Activated CD4-positive, alpha-beta T cell treated with anti-CD3 and anti-CD28 coated beads, Interleukin-2, amount 50 U/mL, for 16 hours (primary cell): Measurements from ENCODE around the gene ANKRD40CL.
"Not testable (repeated sequence)": the region's sequence is repeated elsewhere in the genome, so short reads cannot be mapped to it uniquely, and the experiment has no call there.

Experiments
- DNase-seq: peaks from one replicate; pipeline ENCODE4 v3.0.0-alpha.2; 2020

Gene ANKRD40CL

GRCh38 chr17:50758524-50758923 is 8.8 kb downstream of the ANKRD40CL start:
- DNase-seq, result no peak

DNA sequence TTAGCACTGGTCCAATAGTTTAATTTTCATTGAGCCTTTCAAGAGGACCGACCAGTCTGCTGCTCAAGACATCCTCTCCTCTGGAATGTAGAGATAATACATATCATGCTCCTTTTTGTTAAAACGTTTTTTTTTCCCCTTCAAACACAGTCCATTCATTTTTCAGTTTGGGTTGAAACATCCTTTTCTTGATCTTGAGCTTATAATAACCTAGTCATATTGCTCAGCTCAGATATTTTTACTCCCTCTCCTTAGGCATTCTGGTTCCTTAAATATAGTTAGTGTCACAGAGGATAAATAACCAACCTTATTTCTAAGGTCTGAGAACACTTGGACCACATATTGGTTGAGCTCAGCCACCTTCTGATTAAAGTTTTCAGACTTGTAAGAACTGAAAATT is 12.8 kb downstream of the ANKRD40CL start:
- no peak for DNase-seq

DNA sequence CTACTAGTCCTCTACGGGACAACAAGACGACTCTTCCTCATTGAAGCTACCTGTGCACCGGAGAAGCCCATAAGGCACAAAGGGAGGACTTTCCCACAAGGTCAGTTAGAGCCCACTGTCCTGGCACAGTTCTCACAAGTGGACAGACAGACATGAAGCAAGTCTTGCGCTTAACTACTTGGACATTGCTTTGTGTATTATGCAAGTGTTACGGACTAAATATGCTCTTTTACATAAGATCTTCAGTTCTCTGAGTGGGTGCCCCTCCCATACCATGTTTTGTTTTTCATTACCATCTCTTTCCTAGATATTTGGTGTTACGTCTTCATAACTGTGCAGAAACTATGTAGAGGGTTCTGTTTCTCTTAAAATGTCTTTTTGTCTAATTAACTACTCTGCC is 18.1 kb downstream of the ANKRD40CL start:
- no peak for DNase-seq

- no peak for DNase-seq
These were observed 21.7 kb downstream of the ANKRD40CL start for GRCh38 chr17:50745631-50746030.

GRCh38 chr17:50739098-50739497 is 28.2 kb downstream of the ANKRD40CL start:
- DNase-seq, result no peak

- DNase-seq, result peak; percentile 22
These were observed 30.1 kb downstream of the ANKRD40CL start for GRCh38 chr17:50737118-50737698.

GRCh38 chr17:50735287-50735686 is 32.0 kb downstream of the ANKRD40CL start:
- no peak for DNase-seq

DNA sequence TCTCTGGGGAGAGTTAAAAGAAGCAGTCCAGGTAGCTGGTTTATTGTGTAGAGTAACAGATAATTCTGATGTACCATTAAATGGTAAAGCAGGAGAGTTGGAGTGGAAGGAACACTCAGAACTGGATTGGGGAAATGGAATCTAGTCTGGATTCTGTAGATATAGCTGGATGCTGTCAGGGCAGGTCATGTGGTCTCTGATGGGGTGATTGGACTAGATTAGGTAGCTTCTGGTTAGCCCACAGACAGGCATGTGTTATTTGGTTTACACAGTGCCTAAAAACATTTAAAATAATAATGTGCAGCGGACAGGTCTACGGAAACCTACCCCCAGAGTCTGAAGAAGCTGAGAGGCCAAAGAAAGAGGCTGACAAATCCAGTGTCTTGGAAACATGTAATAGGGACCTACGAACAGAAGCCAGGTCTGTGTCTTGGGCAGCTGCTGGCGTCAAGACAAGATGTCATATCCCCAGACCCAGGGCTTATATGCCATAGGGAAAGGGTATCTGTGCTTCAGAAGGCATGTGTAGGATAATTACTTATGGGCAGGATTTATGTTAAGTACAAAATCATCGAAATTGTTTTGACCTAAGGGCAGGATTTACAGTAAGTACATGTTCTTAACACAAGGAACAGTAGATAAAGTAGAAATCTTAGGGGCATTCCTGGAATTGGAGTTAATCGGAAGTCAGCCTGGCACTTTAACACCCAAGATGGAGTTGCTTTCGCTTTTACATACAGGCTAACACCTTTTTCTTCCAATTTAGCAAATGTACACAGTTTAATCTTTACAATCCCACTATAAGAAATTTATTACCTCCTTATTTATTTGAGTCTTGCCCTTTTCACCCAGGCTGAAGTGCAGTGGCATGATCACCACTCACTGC is 35.5 kb downstream of the ANKRD40CL start:
- DNase-seq, result no peak

GRCh38 chr17:50728881-50729765 is 38.2 kb downstream of the ANKRD40CL start:
- DNase-seq, result peak; percentile 24

GRCh38 chr17:50728112-50728429 is 39.2 kb downstream of the ANKRD40CL start:
- DNase-seq, result no peak

DNA sequence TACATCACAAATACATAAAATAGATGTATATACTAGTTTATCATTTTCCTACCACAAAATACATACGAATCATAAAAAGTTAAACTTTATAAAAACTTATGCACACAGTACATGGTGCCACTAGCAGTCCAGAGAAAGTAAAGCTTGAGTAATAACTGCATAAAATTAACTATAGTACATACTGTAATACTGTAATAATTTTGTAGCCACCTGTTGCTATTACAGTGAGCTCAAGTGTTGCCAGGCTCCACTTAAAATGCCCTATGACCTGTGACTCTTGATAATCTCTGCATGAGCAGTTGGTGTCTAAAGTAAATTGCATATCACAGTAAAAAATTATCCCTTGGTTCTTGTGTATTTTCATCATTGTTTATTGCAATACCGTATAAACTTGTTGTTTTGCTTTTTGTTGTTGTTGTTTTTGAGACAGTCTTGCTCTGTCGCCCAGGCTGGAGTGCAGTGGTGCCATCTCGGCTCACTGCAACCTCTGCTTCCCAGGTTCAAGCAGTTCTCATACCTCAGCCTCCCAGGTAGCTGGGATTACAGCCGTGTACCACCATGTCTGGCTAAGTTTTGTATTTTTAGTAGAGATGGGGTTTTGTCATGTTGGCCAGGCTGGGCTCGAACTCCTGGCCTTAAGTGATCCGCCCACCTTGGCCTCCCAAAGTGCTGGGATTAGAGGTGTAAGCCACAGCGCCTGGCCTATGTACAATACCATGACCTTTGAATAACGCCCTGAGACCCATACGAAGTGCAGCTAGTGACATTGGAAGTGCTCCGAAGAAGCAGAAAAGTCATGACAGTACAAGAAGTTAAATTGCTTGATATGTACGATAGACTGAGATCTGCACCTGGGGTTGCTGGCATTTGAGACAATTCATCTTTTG is 41.3 kb downstream of the ANKRD40CL start:
- DNase-seq, result no peak

DNA sequence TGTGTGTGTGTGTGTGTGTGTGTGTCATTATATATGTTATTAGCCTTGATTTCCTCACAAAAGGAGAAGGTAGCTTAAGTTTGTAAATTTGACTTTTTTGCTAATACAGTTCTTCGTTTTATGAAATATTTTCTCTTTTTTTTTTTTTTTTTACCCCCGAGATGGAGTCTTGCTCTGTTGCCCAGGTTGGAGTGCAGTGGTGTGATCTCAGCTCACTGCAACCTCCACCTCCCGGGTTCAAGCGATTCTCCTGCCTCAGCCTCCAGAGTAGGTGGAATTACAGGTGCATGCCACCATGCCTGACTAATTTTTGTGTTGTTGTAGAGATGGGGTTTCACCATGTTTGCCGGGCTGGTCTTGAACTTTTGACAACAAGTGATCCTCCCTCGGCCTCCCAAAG is 42.7 kb downstream of the ANKRD40CL start:
- not testable (repeated sequence) for DNase-seq

DNA sequence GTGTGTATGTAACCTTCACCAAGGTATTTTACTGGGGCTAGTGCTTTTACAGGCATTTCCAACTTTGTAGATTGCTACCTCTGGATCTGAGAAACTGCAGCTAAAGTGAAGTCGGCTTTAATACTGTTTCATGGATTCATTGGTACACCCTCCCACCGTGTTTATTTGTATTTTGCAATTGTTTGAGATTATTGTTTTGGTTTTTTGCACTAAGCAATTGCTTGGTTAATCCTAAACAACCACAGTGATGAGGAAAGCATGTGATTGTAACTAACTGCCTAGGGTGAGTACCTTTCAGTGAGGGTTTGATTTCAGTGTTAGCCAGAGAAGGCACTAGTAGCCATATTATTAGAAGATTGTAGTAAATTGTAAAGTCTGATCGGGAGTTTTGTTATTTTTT is 44.6 kb downstream of the ANKRD40CL start:
- DNase-seq, result no peak

- DNase-seq, result peak; percentile 45
These were observed 45.9 kb downstream of the ANKRD40CL start for GRCh38 chr17:50721194-50722010.

DNA sequence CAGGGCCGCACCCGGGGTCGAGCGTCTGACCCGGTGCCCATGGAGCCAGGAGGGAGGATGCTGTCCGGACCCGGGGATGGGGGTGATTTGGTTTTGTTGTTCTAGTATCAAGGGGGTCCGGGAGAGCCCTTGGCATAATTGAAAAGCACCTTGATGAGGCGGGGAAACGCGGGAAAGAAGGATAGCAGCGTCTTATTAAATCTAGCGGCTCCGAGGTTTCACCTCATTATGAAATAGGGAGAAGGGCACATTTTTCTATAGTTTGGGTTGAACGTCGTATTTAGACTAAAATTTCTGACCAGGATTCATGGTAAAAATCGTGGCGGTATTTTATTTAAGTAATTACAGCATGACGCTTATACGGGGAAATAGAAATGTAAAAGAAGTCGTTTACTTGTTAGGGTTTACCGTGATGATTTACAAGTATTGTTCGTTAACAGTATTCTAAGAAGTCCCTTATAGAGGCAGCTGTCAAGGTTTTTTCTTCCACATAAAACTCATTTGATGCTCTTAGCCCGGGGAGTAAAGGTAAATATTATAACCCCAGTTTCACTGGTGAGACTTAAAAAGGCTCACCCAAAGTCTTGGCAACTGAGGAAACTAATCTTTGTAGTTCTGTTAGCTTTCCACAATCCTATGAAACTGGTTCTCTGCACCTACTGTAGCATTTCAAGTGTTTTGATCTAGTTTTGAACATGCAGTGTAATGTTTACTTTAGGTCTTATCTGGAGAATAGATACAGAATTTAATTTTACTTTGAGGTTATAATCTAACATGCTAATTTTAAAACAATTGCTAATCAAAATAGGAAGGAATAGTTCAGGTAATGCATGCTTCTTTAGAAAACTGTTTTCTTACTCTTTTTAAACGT is 47.2 kb downstream of the ANKRD40CL start:
- DNase-seq, result no peak

DNA sequence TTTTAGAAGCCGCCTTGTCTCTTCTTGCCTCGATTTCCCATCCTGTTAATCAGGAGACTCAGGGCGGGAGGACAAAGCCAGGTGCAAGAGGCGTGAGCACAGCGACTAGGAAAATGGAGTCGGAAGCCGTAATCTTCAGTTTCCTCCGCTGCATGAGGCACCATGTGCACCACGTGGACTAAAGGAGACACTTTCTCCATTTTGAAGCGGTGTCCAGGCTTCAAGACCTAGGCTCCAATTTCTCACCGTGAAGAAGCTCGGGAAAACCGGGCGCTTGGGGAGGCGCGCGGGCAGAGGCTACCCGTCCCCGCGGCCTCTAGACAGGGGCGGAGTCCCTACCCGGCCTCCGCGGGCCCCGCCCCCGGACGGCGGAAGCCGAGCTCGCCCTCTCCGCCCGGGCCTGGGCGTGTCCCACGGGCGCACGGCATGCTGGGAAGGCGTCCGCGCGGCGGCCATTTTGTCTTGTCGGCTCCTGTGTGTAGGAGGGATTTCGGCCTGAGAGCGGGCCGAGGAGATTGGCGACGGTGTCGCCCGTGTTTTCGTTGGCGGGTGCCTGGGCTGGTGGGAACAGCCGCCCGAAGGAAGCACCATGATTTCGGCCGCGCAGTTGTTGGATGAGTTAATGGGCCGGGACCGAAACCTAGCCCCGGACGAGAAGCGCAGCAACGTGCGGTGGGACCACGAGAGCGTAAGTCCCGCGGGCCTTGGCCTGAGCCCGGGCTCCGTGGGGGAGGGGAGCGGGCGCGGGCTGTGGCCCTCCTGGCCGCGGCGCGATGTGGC is 48.0 kb downstream of the ANKRD40CL start, which contains the start of gene LUC7L3:
LUC7L3 (plus strand) TSS at position 460 of the 780 bp plus-strand sequence; CDS start at position 590, 130 bp downstream.
- DNase-seq, result peak; percentile 95

DNA sequence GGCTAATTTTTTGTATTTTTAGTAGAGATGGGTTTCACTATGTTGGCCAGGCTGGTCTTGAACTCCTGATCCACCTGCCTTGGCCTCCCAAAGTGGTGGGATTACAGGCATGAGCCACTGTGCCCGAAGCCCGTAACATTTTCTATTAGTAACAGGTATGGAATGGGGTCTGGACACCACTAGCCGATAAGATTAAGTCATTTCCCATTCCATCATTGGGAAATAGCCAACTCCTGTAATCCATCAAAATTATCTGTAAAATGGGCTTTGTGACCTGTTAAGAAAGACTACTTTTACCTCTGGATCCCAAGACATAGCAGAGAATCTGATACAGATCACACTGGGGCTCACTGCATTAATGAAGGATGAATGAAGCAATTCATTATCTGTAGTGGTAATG is 51.8 kb downstream of the ANKRD40CL start:
- no peak for DNase-seq

- DNase-seq, result no peak
These were observed 54.7 kb downstream of the ANKRD40CL start for GRCh38 chr17:50712641-50713040.
